ENCODE data around the gene SFTPB.
"Not testable (repeated sequence)": the region's sequence is repeated elsewhere in the genome, so short reads cannot be mapped to it uniquely, and the experiment has no call there.

Gene SFTPB

DNA sequence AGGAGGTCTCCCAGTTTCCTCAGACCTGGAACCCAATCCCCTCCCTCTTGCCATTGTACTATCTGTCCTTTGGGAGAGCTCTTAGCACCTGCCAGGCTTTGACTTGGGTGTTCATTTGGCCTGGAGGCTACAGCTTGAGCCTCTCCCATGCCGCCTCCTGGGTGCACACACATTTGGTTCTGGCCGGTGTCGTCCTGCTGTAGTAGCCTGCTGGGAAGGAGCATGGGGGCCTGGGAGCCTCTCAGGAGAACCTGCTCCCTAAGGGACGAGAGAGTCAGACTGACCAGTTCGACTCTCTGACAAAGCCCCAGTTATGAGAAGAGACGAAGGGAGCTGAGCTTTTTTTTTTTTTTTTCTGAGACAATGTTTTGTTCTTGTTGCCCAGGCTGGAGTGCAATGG lies 7.4 kb upstream of the SFTPB start:
- DNase-seq, result no peak

DNA sequence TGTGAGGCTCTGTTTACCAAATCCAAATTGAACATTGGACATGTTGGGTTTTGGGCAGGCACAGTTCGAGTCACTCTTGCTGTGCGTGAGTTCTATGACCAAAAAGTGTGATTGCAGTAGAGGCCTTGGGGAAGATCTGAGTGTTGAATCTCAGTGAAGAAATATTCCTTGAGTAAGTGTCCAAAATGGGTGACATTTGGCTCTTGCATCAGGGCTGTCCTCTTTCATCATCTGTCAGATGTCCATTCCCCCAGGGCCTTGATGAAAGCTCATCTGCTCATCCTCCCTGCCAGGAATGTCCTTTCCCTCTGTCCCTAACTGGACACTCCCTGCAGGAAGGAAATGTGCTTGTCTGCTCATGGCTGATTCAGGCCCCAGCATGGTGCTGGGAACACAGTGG lies 6.4 kb upstream of the SFTPB start:
- no peak for DNase-seq

- DNase-seq, result no peak
Observed at GRCh38 chr2:85673716-85674375, 5.8 kb upstream of the SFTPB start.

GRCh38 chr2:85672456-85672855 lies 4.5 kb upstream of the SFTPB start:
- DNase-seq, result no peak

- DNase-seq, result not testable (repeated sequence)
Observed at GRCh38 chr2:85670416-85670815, 2.4 kb upstream of the SFTPB start.

GRCh38 chr2:85669549-85669948 lies 1.6 kb upstream of the SFTPB start:
- no peak for DNase-seq

GRCh38 chr2:85668857-85669142 lies 801 bp upstream of the SFTPB start:
- no peak for DNase-seq

DNA sequence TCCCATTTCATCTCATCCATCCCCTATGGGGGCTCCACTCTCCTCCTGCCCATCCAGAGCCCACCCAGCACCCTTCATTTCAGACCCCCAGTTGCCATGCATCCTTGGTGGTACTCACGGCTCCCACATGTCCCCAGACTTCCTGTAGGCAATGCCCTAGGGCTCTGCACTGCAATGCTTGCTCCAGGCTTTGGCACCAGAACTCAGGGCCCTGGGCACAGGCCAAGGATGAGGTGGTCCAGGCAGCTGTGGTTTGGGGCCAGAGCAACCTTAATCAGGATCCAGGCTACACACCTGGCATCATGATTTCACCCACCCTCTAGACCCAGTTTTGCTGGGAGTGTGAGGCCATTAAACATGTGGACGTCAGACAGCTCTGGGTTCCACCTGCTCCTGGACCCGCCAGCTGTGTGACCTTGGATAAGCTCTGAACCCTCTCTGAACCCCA lies 414 bp downstream of the SFTPB start:
- DNase-seq, result no peak

GRCh38 chr2:85666435-85667316 lies 1.3 kb downstream of the SFTPB start:
- DNase-seq, result no peak

DNA sequence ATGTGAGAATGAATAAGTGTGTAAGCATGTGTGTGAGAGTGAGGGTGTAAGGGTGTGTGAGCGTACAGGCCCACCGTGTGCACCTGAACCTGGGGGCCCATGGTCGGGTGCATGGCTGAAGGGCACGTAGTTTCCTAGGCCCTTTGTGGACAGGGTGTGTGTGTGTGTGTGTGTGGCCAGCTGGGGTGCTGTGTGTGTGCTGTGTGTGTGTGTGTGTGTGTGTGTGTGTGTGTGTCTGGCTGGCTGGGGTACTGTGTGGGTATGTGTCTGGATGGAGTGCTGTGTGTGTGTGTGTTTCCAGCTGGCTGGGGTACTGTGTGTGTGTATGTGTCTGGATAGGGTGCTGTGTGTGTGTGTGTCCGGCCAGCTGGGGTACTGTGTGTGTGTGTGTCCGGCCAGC lies 2.0 kb downstream of the SFTPB start:
- no peak for DNase-seq

- no peak for DNase-seq
Observed at GRCh38 chr2:85665264-85665937, 2.6 kb downstream of the SFTPB start.

DNA sequence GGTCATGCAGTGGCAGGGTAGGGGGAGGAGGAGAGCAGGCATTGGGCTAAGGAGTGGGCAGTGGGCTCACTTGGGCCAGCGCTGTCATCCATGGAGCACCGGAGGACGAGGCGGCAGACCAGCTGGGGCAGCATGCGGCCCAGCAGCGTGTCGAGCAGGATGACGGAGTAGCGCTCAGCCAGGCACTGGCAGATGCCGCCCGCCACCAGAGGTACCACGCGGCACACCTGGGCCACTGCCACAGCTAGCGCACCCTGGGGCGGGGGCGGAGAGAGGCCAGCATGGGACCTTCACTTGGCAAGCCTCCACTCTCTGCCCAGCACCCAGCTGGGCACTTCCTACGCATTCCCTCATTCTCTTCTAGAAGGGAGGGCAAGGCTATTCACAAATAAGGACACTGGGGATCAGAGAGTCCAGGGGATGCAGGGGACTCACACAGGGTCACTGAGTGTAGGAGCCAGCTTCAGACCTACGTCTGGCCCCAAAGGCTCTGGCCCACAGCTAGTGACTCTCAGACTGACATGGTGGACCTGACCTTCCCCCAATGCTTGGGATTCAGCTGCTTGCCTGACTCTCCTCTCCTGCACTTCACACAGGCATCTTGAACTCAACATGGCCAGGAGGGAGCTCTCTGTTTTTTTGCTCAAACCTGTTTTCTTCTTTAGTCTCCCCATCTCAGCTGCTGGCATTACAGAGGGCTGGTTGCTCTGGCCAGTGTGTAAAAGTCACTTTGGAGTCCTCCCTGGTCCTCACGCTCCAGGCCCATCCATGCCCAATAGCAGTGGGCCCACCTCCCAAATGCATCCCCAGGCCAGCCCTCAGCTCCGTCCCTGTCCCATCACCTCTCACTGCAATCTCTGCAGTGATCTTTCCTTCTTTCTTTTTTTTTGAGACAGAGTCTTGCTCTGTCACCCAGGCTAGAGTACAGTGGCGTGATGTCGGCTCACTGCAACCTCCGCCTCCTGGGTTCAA lies 4.1 kb downstream of the SFTPB start:
- no peak for DNase-seq

GRCh38 chr2:85662899-85663593 lies 5.0 kb downstream of the SFTPB start:
- peak; percentile 81 for DNase-seq

DNA sequence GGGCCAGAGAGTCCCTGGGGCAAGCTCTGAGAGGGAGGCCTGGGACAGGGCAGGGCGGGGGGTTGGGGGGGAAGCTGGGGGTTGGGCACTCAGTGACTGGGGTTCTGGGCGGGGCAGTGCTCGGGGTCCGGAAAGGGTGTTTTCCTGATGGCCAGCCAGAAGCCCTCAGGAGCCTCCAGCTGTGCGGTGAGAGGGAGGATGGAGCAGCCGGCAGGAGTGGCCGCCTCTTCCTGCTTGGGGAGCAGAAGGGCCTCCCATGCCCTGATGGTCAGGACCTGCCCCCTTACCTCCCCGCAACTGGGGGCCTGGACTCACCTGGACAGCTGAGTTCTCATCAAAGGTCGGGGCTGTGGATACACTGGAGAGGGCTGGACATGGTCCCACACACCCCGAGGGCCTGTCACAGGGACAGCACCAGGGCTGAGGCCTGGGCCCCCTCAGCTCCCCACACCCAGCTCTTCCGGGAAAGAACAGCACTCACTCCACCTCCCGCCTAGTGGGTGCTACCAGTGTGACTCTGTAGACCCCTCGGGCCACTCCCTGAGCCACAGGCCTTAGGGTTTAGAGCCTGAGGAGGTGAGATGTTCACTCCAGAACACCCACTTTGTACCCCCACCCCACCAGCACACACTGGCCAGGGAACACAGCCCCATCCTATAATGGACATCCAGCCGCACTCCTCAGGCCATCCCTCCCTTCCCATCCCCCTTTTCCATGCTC lies 6.7 kb downstream of the SFTPB start:
- DNase-seq, result no peak

- no peak for DNase-seq
Observed at GRCh38 chr2:85660725-85661124, 7.3 kb downstream of the SFTPB start.

GRCh38 chr2:85660301-85660700 lies 7.7 kb downstream of the SFTPB start:
- DNase-seq, result not testable (repeated sequence)

DNA sequence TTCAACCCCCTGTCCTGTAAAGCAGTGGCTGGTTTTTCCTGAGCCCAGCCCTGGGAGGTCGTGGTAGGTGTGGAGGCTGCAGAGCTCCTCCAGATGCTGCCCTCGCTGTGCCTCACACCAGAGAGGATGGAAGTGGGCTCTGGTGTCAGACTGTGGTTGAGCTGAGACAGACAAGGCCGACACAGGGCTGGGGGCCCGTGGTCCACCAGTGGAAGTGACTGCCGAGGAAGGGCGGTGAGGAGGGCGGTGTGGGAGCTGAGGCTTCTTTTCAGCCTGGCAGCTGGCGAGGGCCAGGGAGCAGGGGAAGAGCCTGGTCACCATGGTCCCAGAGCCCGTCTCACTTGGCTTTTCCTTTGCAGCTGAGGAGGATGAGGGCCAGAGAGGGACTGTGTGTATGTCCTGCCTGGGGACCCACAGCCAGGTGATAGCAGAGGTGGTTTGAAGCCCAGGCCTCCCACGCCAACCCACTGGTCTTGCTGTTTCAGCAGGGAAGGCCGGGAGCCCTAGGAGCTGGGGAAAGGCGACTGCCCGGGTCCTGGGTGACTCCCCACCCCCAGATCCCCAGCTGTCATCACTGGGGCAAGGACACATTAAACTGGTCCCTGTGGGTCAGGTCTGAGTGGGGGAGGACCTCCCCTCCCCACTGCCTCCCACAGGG lies 8.5 kb downstream of the SFTPB start:
- no peak for DNase-seq

DNA sequence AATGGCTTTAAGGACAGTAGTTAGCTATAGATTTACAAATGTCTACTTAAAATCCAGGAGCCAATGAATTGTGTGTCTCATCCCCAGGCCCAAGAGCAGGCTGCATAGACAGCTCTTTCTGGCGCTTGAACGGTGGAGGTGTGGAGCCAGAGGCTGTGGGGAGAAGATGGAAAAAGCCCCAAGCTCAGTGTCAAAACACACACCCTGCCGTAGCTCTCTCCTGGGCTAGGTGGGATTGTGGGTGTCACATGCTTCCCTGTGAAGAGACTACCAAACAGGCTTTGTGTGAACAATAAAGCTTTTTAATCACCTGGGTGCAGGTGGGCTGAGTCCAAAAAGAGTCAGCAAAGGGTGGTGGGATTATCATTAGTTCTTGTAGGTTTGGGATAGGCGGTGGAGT lies 10.6 kb downstream of the SFTPB start:
- DNase-seq, result not testable (repeated sequence)

- DNase-seq, result no peak
Observed at GRCh38 chr2:85656468-85656867, 11.5 kb downstream of the SFTPB start.

GRCh38 chr2:85655961-85656417 lies 12.0 kb downstream of the SFTPB start:
- peak; percentile 77 for DNase-seq

- no peak for DNase-seq
Observed at GRCh38 chr2:85653996-85654395, 14.0 kb downstream of the SFTPB start.

Measured in fibroblast of skin of right biceps (primary cell).